Astrocyte (in vitro differentiated cells and primary cell): ENCODE measurements around the gene LAMA5. TPM values are rescaled to one million over a fixed set of nuclear protein-coding genes. Genes with fewer than 3 reads are reported as not detected.
A peak's percentile ranks its signal among the peaks of the same experiment; 100 is the strongest.
"Not testable (repeated sequence)": the region's sequence is repeated elsewhere in the genome, so short reads cannot be mapped to it uniquely, and the experiment has no call there.

Experiments used
- DNase-seq: peaks from one replicate; pipeline ENCODE4 v3.0.0-alpha.2; 2010; ENCODE audit warnings: low read depth
- FAIRE-seq: peaks from 2 replicates; lab custom pipeline; 2011; peaks lifted over from hg19 to GRCh38; lab: Jason Lieb, UNC
- H2AFZ ChIP-seq: 2 replicates; pipeline ENCODE4 v1.6.0; 2012; ENCODE audit warnings: low read depth, low read length, inconsistent platforms
- H3K27ac ChIP-seq: 2 replicates; pipeline ENCODE4 v1.5.1; 2011; ENCODE audit warnings: low read depth, low read length, inconsistent platforms
- H3K27me3 ChIP-seq: 2 replicates; pipeline ENCODE4 v1.6.0; 2011; ENCODE audit warnings: low read length, inconsistent platforms; ENCODE audit not compliant: insufficient read depth
- H3K36me3 ChIP-seq: 2 replicates; pipeline ENCODE4 v1.5.1; 2011; ENCODE audit warnings: low read length, inconsistent platforms; ENCODE audit not compliant: insufficient read depth
- H3K4me1 ChIP-seq: 2 replicates; pipeline ENCODE4 v1.5.1; 2011; ENCODE audit warnings: low read length, inconsistent platforms; ENCODE audit not compliant: insufficient read depth
- H3K4me2 ChIP-seq: 2 replicates; pipeline ENCODE4 v1.6.0; 2012; ENCODE audit warnings: low read length, inconsistent platforms
- H3K4me3 ChIP-seq: 2 replicates; pipeline ENCODE4 v1.5.1; 2011; ENCODE audit warnings: low read depth, mild to moderate bottlenecking, low read length, inconsistent platforms; ENCODE audit not compliant: insufficient read depth
- H3K79me2 ChIP-seq: 2 replicates; pipeline ENCODE4 v1.6.0; 2012; ENCODE audit warnings: mild to moderate bottlenecking, low read length, inconsistent platforms; ENCODE audit not compliant: insufficient read depth
- H3K9ac ChIP-seq: 2 replicates; pipeline ENCODE4 v1.6.0; 2012; ENCODE audit warnings: mild to moderate bottlenecking, low read length, inconsistent platforms
- H3K9me3 ChIP-seq: 2 replicates; pipeline ENCODE4 v1.5.1; 2012; ENCODE audit warnings: low read depth, mild to moderate bottlenecking, low read length, inconsistent platforms; ENCODE audit not compliant: insufficient read depth
- H4K20me1 ChIP-seq: 2 replicates; pipeline ENCODE4 v1.6.0; 2012; ENCODE audit warnings: low read length, inconsistent platforms; ENCODE audit not compliant: insufficient read depth
- H3K27ac Mint-ChIP-seq: one replicate; pipeline ENCODE4 v1.8.0; 2021; ENCODE audit warnings: mild to moderate bottlenecking, mixed read lengths; ENCODE audit not compliant: unreplicated experiment
- H3K27me3 Mint-ChIP-seq: one replicate; pipeline ENCODE4 v1.8.0; 2021; ENCODE audit warnings: low read depth, mixed read lengths; ENCODE audit not compliant: unreplicated experiment
- H3K36me3 Mint-ChIP-seq: one replicate; pipeline ENCODE4 v1.8.0; 2021; ENCODE audit warnings: low read depth, mixed read lengths; ENCODE audit not compliant: unreplicated experiment
- H3K4me1 Mint-ChIP-seq: one replicate; pipeline ENCODE4 v1.8.0; 2021; ENCODE audit warnings: low read depth, mixed read lengths; ENCODE audit not compliant: unreplicated experiment
- H3K4me3 Mint-ChIP-seq: one replicate; pipeline ENCODE4 v1.8.0; 2021; ENCODE audit warnings: mild to moderate bottlenecking, moderate library complexity, mixed read lengths; ENCODE audit not compliant: unreplicated experiment
- H3K9me3 Mint-ChIP-seq: one replicate; pipeline ENCODE4 v1.8.0; 2021; ENCODE audit warnings: mild to moderate bottlenecking, mixed read lengths; ENCODE audit not compliant: unreplicated experiment
- EZH2 ChIP-seq: IDR thresholded peaks from 2 replicates; pipeline ENCODE4 v1.6.1; 2012; ENCODE audit warnings: mild to moderate bottlenecking, low read length, inconsistent platforms; ENCODE audit not compliant: insufficient read depth
- total RNA-seq: library from RNA; stranded (reverse); gene quantifications from 2 replicates; pipeline ENCODE4 v1.2.1, GENCODE V29; 2021
- TF ChIP-seq, protein P1 (sequence below): IDR thresholded peaks from 2 replicates; pipeline ENCODE4 v1.5.1; 2011; ENCODE audit warnings: low read depth, mild to moderate bottlenecking, inconsistent platforms, low read length, moderate library complexity; ENCODE audit not compliant: insufficient read depth

The LAMA5 gene
- total RNA-seq, 1 donor from 2014 or later, result 350 TPM

DNA sequence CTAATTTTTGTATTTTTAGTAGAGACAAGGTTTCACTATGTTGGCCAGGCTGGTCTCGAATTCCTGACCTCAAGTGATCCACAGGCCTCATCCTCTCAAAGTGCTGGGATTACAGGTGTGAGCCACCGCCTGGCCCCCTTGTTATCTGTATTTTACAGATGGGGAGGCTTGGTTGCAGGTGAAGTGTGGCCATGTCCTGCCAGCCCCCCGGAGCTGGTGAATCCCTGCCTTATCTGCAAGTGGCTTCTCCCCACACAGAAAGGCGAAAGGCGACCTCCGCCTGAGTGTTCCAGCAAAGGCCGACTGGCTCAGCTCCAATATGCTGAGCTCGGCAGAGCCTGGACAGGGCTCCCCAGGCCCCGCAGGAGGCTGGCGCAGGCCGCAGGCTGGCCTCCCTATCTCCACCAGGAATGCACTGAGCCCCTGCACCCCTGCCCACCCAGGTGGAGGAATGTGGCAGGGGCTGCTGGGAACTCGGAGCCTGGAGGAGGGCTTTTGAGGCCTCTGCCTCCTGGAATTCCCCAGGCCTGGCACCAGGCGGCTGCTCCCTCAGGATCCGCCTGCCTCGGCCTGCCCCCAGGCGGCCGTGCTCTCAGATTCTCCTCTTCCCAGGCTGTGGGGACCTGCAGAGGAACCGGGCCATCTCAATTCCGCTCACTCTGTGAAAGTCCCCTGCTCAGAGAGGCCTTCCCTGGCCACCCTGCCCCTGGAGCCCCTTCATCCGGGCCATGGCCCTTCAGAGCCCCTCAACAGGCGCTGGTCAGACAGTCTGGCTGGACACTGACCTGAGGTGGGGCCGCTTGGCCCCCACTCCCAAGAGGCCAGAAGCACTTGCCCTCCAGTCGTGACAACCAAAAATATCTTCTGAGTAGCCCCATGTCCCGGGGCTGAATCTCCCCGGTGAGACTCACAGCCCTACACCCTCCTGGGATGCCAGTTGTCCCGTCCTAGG lies 9.3 kb upstream of the LAMA5 start:
- H3K9ac ChIP-seq, result no peak overlapping the region
- TF ChIP-seq EZH2, result no peak
- TF ChIP-seq, protein P1, sequence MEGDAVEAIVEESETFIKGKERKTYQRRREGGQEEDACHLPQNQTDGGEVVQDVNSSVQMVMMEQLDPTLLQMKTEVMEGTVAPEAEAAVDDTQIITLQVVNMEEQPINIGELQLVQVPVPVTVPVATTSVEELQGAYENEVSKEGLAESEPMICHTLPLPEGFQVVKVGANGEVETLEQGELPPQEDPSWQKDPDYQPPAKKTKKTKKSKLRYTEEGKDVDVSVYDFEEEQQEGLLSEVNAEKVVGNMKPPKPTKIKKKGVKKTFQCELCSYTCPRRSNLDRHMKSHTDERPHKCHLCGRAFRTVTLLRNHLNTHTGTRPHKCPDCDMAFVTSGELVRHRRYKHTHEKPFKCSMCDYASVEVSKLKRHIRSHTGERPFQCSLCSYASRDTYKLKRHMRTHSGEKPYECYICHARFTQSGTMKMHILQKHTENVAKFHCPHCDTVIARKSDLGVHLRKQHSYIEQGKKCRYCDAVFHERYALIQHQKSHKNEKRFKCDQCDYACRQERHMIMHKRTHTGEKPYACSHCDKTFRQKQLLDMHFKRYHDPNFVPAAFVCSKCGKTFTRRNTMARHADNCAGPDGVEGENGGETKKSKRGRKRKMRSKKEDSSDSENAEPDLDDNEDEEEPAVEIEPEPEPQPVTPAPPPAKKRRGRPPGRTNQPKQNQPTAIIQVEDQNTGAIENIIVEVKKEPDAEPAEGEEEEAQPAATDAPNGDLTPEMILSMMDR, result peak; percentile 9
- H3K27ac ChIP-seq, result no peak overlapping the region
- DNase-seq, result no peak
- H3K4me3 ChIP-seq, result no peak overlapping the region
- no peaks in the 10 kb centered on the region for H3K36me3 Mint-ChIP-seq
- no peak overlapping the region for H2AFZ ChIP-seq
- H3K27me3 Mint-ChIP-seq, result no peaks in the 10 kb centered on the region
- FAIRE-seq, result no peak
- peaks cover 29% of the 10 kb centered on the region for H3K4me1 Mint-ChIP-seq
- H3K9me3 Mint-ChIP-seq, result no peaks in the 10 kb centered on the region
- H3K4me1 ChIP-seq, result peaks cover 30% of the 10 kb centered on the region
- H4K20me1 ChIP-seq, result peaks cover 22% of the 10 kb centered on the region
- peaks cover 3% of the 10 kb centered on the region for H3K27me3 ChIP-seq
- H3K9me3 ChIP-seq, result no peaks in the 10 kb centered on the region
- H3K4me2 ChIP-seq, result peak overlapping the region; percentile 22
- no peaks in the 10 kb centered on the region for H3K36me3 ChIP-seq
- no peak overlapping the region for H3K27ac Mint-ChIP-seq
- no peak overlapping the region for H3K4me3 Mint-ChIP-seq
- H3K79me2 ChIP-seq, result no peaks in the 10 kb centered on the region

- Histone ChIP-seq H3K9me3 (no peaks in the 10 kb centered on the region), H2AFZ (no peak overlapping the region), H4K20me1 (peaks cover 37% of the 10 kb centered on the region), H3K36me3 (no peaks in the 10 kb centered on the region), H3K9ac (no peak overlapping the region), H3K79me2 (no peaks in the 10 kb centered on the region), H3K27me3 (peaks cover 3% of the 10 kb centered on the region), H3K4me3 (no peak overlapping the region), H3K4me2 (peak overlapping the region; percentile 8), H3K4me1 (peaks cover 33% of the 10 kb centered on the region), H3K27ac (no peak overlapping the region)
- H3K36me3 Mint-ChIP-seq, result no peaks in the 10 kb centered on the region
- DNase-seq (no peak), FAIRE-seq (no peak)
- H3K27ac Mint-ChIP-seq, result peak overlapping the region; percentile 58
- H3K4me1 Mint-ChIP-seq, result peaks cover 25% of the 10 kb centered on the region
- peak overlapping the region; percentile 66 for H3K4me3 Mint-ChIP-seq
- no peaks in the 10 kb centered on the region for H3K27me3 Mint-ChIP-seq
- no peaks in the 10 kb centered on the region for H3K9me3 Mint-ChIP-seq
- TF ChIP-seq, protein P1, result no peak
- no peak for TF ChIP-seq EZH2
These were observed 7.4 kb upstream of the LAMA5 start for GRCh38 chr20:62374331-62375152.

GRCh38 chr20:62373631-62374179 lies 6.6 kb upstream of the LAMA5 start:
- H3K9ac ChIP-seq, H3K4me3 Mint-ChIP-seq, H3K27ac ChIP-seq, H3K9me3 ChIP-seq, H2AFZ ChIP-seq, H3K27ac Mint-ChIP-seq, H3K36me3 ChIP-seq, H3K27me3 ChIP-seq, FAIRE-seq, H3K4me3 ChIP-seq, H3K27me3 Mint-ChIP-seq, H3K79me2 ChIP-seq, H3K36me3 Mint-ChIP-seq, DNase-seq, H3K9me3 Mint-ChIP-seq, H3K4me2 ChIP-seq: not testable (repeated sequence)
- Histone ChIP-seq H3K4me1 (peaks cover 42% of the 10 kb centered on the region), H4K20me1 (peaks cover 37% of the 10 kb centered on the region)
- peaks cover 28% of the 10 kb centered on the region for H3K4me1 Mint-ChIP-seq
